K562 (cell line): ENCODE results near the gene CCDC117. TPM values are rescaled to one million over a fixed set of nuclear protein-coding genes. Genes with fewer than 3 reads are reported as not detected.

Experiments used
- CAMTA2 ChIP-seq: fragments of 250-450 bp; sonication (Bioruptor Pico); conservative IDR thresholded peaks from 2 replicates; pipeline ENCODE4 v1.5.1; 2022
- CSDE1 ChIP-seq, 2 experiments: fragments of 450-650 bp; IDR thresholded peaks; 2 replicates each; pipeline ENCODE4 v1.6.1; 2016; ENCODE audit warnings: mild to moderate bottlenecking in 1 of 2
- HDAC1 ChIP-seq, 2 experiments: fragments of 450-650 bp; IDR thresholded peaks; 2 replicates each; pipeline ENCODE4 v1.6.1; 2016 to 2017; ENCODE audit warnings: inconsistent platforms in 1 of 2, mild to moderate bottlenecking in 1 of 2, moderate library complexity in 1 of 2
- HMG20A ChIP-seq: fragments of 450-650 bp; formaldehyde crosslinking; conservative IDR thresholded peaks from 2 replicates; pipeline ENCODE4 v1.4.0; 2020; ENCODE audit warnings: mild to moderate bottlenecking, mixed read lengths
- HNRNPH1 ChIP-seq: fragments of 200-400 bp; formaldehyde crosslinking; optimal IDR thresholded peaks from 2 replicates; pipeline ENCODE3; 2017; ENCODE audit warnings: low read depth, mild to moderate bottlenecking, low read length, moderate library complexity
- JUN ChIP-seq, 2 experiments: sonication (generic) in 1 of 2; formaldehyde crosslinking in 1 of 2; IDR thresholded peaks; 2 replicates each; pipeline versions ENCODE4 v1.6.1 to v1.8.0; 2012 to 2022; ENCODE audit warnings: borderline replicate concordance in 2 of 2, mild to moderate bottlenecking in 2 of 2, improper control_type of control experiment in 1 of 2, low read depth in 1 of 2, low read length in 1 of 2, missing genetic modification reagents in 1 of 2
- KDM1A ChIP-seq, 2 experiments: fragments of 450-650 bp; IDR thresholded peaks; 2 replicates each; pipeline ENCODE4 v1.6.1; 2016; ENCODE audit warnings: mild to moderate bottlenecking in 2 of 2
- MYNN ChIP-seq, 2 experiments: sonication (generic); formaldehyde crosslinking in 1 of 2; IDR thresholded peaks; 2 replicates each; pipeline versions ENCODE4 v1.5.0 to v1.6.1; 2016 to 2020; ENCODE audit warnings: antibody characterized with exemption in 1 of 2, missing genetic modification reagents in 1 of 2
- NCOA2 ChIP-seq, 2 experiments: fragments of 450-650 bp; IDR thresholded peaks; 2 replicates each; pipeline ENCODE4 v1.6.1; 2018; ENCODE audit warnings: mild to moderate bottlenecking in 2 of 2, moderate library complexity in 1 of 2; ENCODE audit not compliant: partially characterized antibody in 2 of 2
- NR3C1 ChIP-seq: sonication (generic); formaldehyde crosslinking; IDR thresholded peaks from 2 replicates; pipeline ENCODE4 v1.8.1; 2022; ENCODE audit warnings: missing genetic modification reagents
- RAD51 ChIP-seq: fragments of 450-650 bp; IDR thresholded peaks from 2 replicates; pipeline ENCODE4 v1.7.1; 2016; ENCODE audit warnings: low read depth, mild to moderate bottlenecking, borderline replicate concordance
- RBM34 ChIP-seq: fragments of 200-400 bp; formaldehyde crosslinking; IDR thresholded peaks from 2 replicates; pipeline ENCODE4 v1.6.1; 2018; ENCODE audit warnings: low read length, borderline replicate concordance; ENCODE audit not compliant: insufficient read depth
- RFX5 ChIP-seq: IDR thresholded peaks from 2 replicates; pipeline ENCODE4 v1.6.1; 2011; ENCODE audit warnings: low read depth, mild to moderate bottlenecking, improper control_type of control experiment, low read length
- TCFL5 ChIP-seq: fragments of 250-450 bp; sonication (Bioruptor Pico); conservative IDR thresholded peaks from 2 replicates; pipeline ENCODE4 v1.6.1; 2021; ENCODE audit warnings: mild to moderate bottlenecking, moderate library complexity, matching md5 sums
- U2AF2 ChIP-seq: fragments of 200-400 bp; formaldehyde crosslinking; optimal IDR thresholded peaks from 2 replicates; pipeline ENCODE3; 2017; ENCODE audit warnings: low read depth, mild to moderate bottlenecking, low read length
- ZNF175 ChIP-seq: fragments of 200-800 bp; sonication (Bioruptor generic); IDR thresholded peaks from 2 replicates; pipeline ENCODE4 v1.6.1; 2016; ENCODE audit warnings: low read depth, mild to moderate bottlenecking, missing genetic modification characterization, missing compliant biosample characterization
- polyA plus RNA-seq, 8 experiments: library from polyadenylated mRNA; depleted of rRNA in 4 of 8; stranded (reverse) in 5 of 8; unstranded in 3 of 8; fragments of >200 nt; fragmentation: Nextera tagmentation in 2 of 8; fragmentation: Illumina TruSeq in 1 of 8; extraction: Ambion mirVana in 2 of 8; extraction: Trizol in 1 of 8; gene quantifications; 2 replicates each; pipeline versions ENCODE4 v1.2.1 to v1.2.3, GENCODE V29; 2011 to 2014; ENCODE audit warnings: inconsistent platforms in 1 of 8, missing spikeins in 1 of 8
- total RNA-seq, 7 experiments: library from RNA; depleted of rRNA in 6 of 7; stranded (reverse); fragments of >200 nt in 6 of 7; fragmentation: Illumina TruSeq in 2 of 7; extraction: Trizol in 2 of 7; gene quantifications; 2 replicates each; pipeline versions ENCODE4 v1.2.1 to v1.2.3, GENCODE V29; 2011 to 2021; ENCODE audit warnings: low replicate concordance in 1 of 7
- TF ChIP-seq, protein P1 (sequence below): sonication (generic); formaldehyde crosslinking; IDR thresholded peaks from 2 replicates; pipeline ENCODE4 v1.8.0; 2022; ENCODE audit warnings: missing genetic modification reagents, mild to moderate bottlenecking, borderline replicate concordance
- TF ChIP-seq, protein P2 (sequence below): fragments of 250-450 bp; sonication (Bioruptor Pico); IDR thresholded peaks from 2 replicates; pipeline ENCODE4 v1.4.0; 2020; ENCODE audit warnings: borderline replicate concordance
- TF ChIP-seq, protein P3 (sequence below): fragments of 250-450 bp; sonication (Bioruptor Pico); IDR thresholded peaks from 2 replicates; pipeline ENCODE4 v1.8.0; 2021; ENCODE audit warnings: borderline replicate concordance, mild to moderate bottlenecking, moderate library complexity; ENCODE audit not compliant: poor library complexity, severe bottlenecking
- TF ChIP-seq, protein P4 (sequence below): fragments of 450-650 bp; IDR thresholded peaks from 2 replicates; pipeline ENCODE4 v1.6.1; 2016; ENCODE audit warnings: borderline replicate concordance
- TF ChIP-seq, protein P5 (sequence below): fragments of 450-650 bp; formaldehyde crosslinking; conservative IDR thresholded peaks from 2 replicates; pipeline ENCODE4 v1.4.0; 2022; ENCODE audit warnings: mild to moderate bottlenecking, missing genetic modification characterization

The CCDC117 gene
- total and polyA plus RNA-seq, 9 of the 15 experiments (the other 6 are each of a cell fraction or from before 2014, with no cell fraction given), result 5.7 to 23.3 (median 15.8) TPM

DNA sequence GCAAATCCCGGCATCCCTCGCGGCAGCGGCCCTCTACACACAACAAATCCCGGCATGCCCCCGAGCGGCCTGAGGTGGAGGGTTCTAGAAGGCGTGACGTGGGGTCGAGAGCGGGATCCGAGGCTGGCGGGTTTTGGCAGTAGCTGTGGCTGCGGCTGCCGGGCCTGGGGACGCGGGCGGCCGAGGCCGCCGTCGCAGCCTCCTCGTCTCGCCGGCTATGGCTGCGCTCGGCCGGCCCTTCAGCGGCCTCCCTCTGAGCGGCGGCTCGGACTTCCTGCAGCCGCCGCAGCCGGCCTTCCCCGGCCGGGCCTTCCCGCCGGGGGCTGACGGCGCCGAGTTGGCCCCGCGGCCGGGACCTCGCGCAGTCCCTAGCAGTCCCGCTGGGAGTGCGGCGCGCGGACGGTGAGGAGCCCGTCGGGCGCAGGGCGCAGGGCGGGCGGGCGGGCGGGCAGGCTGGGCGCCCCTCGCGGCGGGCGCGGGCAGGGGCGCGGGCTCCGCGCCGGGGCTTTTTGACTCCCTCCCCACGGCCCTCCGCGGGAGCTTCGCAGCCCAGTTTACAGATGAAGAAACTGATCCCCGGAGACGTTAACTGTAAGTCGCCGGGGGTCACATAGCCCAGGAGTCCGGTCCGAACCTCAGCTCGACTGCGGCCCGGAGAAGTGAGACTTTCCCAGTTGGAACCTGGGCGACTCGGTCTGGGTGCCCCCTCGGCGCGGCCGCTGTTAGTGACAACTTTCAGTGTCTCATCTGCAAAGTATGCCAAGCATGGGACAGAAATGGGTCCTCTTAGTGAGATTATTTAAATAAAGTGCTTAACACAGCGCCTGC is at the start of gene CCDC117 (continued):
- TF ChIP-seq HMG20A (CRISPR knock-in tag), result no peak
- TF ChIP-seq MYNN (IDR thresholded peaks at IDR 0.05), result no peak
- no peak for TF ChIP-seq MYNN (CRISPR knock-in tag; IDR thresholded peaks at IDR 0.05)
- TF ChIP-seq ZNF175 (CRISPR knock-in tag), result no peak
- TF ChIP-seq, protein P1, sequence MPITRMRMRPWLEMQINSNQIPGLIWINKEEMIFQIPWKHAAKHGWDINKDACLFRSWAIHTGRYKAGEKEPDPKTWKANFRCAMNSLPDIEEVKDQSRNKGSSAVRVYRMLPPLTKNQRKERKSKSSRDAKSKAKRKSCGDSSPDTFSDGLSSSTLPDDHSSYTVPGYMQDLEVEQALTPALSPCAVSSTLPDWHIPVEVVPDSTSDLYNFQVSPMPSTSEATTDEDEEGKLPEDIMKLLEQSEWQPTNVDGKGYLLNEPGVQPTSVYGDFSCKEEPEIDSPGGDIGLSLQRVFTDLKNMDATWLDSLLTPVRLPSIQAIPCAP, result no peak
- TF ChIP-seq RFX5, result no peak
- TF ChIP-seq CSDE1 (IDR thresholded peaks at IDR 0.05), result no peak
- TF ChIP-seq, protein P2, sequence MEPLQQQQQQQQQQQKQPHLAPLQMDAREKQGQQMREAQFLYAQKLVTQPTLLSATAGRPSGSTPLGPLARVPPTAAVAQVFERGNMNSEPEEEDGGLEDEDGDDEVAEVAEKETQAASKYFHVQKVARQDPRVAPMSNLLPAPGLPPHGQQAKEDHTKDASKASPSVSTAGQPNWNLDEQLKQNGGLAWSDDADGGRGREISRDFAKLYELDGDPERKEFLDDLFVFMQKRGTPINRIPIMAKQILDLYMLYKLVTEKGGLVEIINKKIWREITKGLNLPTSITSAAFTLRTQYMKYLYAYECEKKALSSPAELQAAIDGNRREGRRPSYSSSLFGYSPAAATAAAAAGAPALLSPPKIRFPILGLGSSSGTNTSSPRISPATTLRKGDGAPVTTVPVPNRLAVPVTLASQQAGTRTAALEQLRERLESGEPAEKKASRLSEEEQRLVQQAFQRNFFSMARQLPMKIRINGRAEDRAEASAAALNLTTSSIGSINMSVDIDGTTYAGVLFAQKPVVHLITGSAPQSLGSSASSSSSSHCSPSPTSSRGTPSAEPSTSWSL, result no peak
- TF ChIP-seq RBM34, result no peak
- TF ChIP-seq KDM1A (IDR thresholded peaks at IDR 0.05), result peak in 1 of 2 experiments; percentile 21; a peak in 1 of 4 replicates
- no peak for TF ChIP-seq TCFL5 (CRISPR knock-in tag)
- no peak for TF ChIP-seq JUN (IDR thresholded peaks at IDR 0.05; ENCODE audit: borderline replicate concordance, low read depth, low read length)
- TF ChIP-seq JUN (CRISPR knock-in tag; IDR thresholded peaks at IDR 0.05; ENCODE audit: borderline replicate concordance), result no peak
- TF ChIP-seq HNRNPH1, result no peak
- no peak for TF ChIP-seq CAMTA2 (CRISPR knock-in tag)
- TF ChIP-seq NCOA2 (IDR thresholded peaks at IDR 0.05; ENCODE audit: partially characterized antibody in 2 of 2), result no peak
- TF ChIP-seq HDAC1 (IDR thresholded peaks at IDR 0.05), result no peak
- TF ChIP-seq U2AF2, result no peak
- no peak for TF ChIP-seq NR3C1 (CRISPR knock-in tag)
- TF ChIP-seq, protein P3, sequence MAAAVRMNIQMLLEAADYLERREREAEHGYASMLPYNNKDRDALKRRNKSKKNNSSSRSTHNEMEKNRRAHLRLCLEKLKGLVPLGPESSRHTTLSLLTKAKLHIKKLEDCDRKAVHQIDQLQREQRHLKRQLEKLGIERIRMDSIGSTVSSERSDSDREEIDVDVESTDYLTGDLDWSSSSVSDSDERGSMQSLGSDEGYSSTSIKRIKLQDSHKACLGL (CRISPR knock-in tag), result no peak
- TF ChIP-seq, protein P4, sequence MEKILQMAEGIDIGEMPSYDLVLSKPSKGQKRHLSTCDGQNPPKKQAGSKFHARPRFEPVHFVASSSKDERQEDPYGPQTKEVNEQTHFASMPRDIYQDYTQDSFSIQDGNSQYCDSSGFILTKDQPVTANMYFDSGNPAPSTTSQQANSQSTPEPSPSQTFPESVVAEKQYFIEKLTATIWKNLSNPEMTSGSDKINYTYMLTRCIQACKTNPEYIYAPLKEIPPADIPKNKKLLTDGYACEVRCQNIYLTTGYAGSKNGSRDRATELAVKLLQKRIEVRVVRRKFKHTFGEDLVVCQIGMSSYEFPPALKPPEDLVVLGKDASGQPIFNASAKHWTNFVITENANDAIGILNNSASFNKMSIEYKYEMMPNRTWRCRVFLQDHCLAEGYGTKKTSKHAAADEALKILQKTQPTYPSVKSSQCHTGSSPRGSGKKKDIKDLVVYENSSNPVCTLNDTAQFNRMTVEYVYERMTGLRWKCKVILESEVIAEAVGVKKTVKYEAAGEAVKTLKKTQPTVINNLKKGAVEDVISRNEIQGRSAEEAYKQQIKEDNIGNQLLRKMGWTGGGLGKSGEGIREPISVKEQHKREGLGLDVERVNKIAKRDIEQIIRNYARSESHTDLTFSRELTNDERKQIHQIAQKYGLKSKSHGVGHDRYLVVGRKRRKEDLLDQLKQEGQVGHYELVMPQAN, result no peak
- TF ChIP-seq RAD51, result no peak
- TF ChIP-seq, protein P5, sequence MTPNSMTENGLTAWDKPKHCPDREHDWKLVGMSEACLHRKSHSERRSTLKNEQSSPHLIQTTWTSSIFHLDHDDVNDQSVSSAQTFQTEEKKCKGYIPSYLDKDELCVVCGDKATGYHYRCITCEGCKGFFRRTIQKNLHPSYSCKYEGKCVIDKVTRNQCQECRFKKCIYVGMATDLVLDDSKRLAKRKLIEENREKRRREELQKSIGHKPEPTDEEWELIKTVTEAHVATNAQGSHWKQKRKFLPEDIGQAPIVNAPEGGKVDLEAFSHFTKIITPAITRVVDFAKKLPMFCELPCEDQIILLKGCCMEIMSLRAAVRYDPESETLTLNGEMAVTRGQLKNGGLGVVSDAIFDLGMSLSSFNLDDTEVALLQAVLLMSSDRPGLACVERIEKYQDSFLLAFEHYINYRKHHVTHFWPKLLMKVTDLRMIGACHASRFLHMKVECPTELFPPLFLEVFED (CRISPR knock-in tag), result no peak
